Kidney glomerular epithelial cell (primary cell): ENCODE results near the gene FAM236C.
"Not testable (repeated sequence)": the region's sequence is repeated elsewhere in the genome, so short reads cannot be mapped to it uniquely, and the experiment has no call there.

Source experiments
- DNase-seq: peaks from one replicate; lab custom pipeline; 2025; lab: John Stamatoyannopoulos, UW

FAM236C gene

GRCh38 chrX:72912315-72912714 is at the start of gene FAM236C:
FAM236C (plus strand) TSS chrX:72912615; CDS start chrX:72912715, 100 bp downstream.
- DNase-seq = not testable (repeated sequence)

- not testable (repeated sequence) for DNase-seq
Measured at GRCh38 chrX:72882898-72883297, 29.5 kb upstream of the FAM236C start.

GRCh38 chrX:72889740-72890139 is 22.7 kb upstream of the FAM236C start:
- DNase-seq = not testable (repeated sequence)

- DNase-seq = not testable (repeated sequence)
Measured at GRCh38 chrX:72916096-72916495, 3.7 kb downstream of the FAM236C start.

- DNase-seq = not testable (repeated sequence)
Measured at GRCh38 chrX:72932283-72932682, 19.9 kb downstream of the FAM236C start.

GRCh38 chrX:72936455-72936854 is 24.0 kb downstream of the FAM236C start:
- not testable (repeated sequence) for DNase-seq

- not testable (repeated sequence) for DNase-seq
Measured at GRCh38 chrX:72936882-72937455, 24.6 kb downstream of the FAM236C start.

- not testable (repeated sequence) for DNase-seq
Measured at GRCh38 chrX:72937906-72938305, 25.5 kb downstream of the FAM236C start, which contains the start of gene FAM236A. FAM236A (plus strand) TSS chrX:72938206; CDS start chrX:72938263, 57 bp downstream.

GRCh38 chrX:72942272-72942671 is 29.9 kb downstream of the FAM236C start:
- DNase-seq = not testable (repeated sequence)

GRCh38 chrX:72943035-72943818 is 30.8 kb downstream of the FAM236C start:
- not testable (repeated sequence) for DNase-seq

GRCh38 chrX:72943819-72944169 is 31.4 kb downstream of the FAM236C start, which contains the start of gene DMRTC1:
DMRTC1 (minus strand) TSS chrX:72943837; CDS start chrX:72875694, 68,143 bp downstream.
- DNase-seq = not testable (repeated sequence)

- DNase-seq = not testable (repeated sequence)
Measured at GRCh38 chrX:72959971-72960370, 47.6 kb downstream of the FAM236C start.
